Fibroblast of pulmonary artery (primary cell): ENCODE measurements around the gene MTUS2.

Experiments used
- DNase-seq: peaks from one replicate; pipeline ENCODE4 v3.0.0-alpha.2; 2010; ENCODE audit warnings: low read depth
- H3K4me3 ChIP-seq: replicated peaks from 2 replicates; pipeline ENCODE4 v1.5.1; 2011; ENCODE audit warnings: low read depth, mild to moderate bottlenecking, control low read depth, low read length, moderate library complexity
- TF ChIP-seq, protein P1 (sequence below): IDR thresholded peaks from 2 replicates; pipeline ENCODE4 v1.5.1; 2011; ENCODE audit warnings: mild to moderate bottlenecking, control low read depth, low read length, inconsistent platforms; ENCODE audit errors: missing control alignments

The MTUS2 gene

DNA sequence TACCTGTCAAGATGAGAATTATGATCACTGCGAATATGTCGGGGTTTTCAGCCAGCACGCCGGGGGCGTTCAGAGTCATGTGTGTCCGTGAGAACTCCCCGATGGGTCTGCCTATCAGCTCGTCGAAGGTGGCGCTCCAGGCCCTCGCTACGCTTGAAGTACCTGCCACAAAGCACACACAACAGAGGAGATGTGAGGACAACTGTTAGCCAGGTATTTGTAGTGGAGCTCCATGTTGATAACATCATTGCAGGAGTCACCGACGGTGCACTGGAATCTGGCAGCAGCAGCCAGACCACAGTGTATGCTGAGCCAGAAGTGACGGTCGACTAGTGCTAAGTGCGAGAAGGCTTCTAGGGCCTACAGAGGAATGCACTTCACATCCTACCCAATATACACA is 712.7 kb downstream of the MTUS2 start:
- H3K4me3 ChIP-seq = no peak overlapping the region
- DNase-seq = no peak
- TF ChIP-seq, protein P1, sequence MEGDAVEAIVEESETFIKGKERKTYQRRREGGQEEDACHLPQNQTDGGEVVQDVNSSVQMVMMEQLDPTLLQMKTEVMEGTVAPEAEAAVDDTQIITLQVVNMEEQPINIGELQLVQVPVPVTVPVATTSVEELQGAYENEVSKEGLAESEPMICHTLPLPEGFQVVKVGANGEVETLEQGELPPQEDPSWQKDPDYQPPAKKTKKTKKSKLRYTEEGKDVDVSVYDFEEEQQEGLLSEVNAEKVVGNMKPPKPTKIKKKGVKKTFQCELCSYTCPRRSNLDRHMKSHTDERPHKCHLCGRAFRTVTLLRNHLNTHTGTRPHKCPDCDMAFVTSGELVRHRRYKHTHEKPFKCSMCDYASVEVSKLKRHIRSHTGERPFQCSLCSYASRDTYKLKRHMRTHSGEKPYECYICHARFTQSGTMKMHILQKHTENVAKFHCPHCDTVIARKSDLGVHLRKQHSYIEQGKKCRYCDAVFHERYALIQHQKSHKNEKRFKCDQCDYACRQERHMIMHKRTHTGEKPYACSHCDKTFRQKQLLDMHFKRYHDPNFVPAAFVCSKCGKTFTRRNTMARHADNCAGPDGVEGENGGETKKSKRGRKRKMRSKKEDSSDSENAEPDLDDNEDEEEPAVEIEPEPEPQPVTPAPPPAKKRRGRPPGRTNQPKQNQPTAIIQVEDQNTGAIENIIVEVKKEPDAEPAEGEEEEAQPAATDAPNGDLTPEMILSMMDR = no peak

DNA sequence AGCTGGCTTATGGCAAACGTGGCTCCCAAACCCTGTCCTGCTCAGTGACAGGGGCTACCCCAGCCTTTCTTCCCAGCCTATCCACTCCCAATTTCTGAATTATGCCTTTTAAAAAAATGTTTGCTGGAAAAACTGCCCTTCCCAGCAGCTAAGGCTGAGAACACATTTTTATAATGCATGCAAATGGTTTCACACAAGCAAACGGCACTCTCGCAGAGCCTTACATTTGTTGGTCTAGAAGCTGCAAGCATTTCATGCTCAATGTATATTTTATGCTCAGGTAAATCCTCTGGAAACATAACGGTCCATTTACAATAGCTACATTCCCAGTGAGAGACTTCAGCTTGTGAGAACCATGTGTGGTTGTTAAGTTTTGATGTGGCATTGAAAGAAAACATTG is 713.9 kb downstream of the MTUS2 start:
- no peak overlapping the region for H3K4me3 ChIP-seq
- DNase-seq = no peak
- TF ChIP-seq, protein P1 = no peak

DNA sequence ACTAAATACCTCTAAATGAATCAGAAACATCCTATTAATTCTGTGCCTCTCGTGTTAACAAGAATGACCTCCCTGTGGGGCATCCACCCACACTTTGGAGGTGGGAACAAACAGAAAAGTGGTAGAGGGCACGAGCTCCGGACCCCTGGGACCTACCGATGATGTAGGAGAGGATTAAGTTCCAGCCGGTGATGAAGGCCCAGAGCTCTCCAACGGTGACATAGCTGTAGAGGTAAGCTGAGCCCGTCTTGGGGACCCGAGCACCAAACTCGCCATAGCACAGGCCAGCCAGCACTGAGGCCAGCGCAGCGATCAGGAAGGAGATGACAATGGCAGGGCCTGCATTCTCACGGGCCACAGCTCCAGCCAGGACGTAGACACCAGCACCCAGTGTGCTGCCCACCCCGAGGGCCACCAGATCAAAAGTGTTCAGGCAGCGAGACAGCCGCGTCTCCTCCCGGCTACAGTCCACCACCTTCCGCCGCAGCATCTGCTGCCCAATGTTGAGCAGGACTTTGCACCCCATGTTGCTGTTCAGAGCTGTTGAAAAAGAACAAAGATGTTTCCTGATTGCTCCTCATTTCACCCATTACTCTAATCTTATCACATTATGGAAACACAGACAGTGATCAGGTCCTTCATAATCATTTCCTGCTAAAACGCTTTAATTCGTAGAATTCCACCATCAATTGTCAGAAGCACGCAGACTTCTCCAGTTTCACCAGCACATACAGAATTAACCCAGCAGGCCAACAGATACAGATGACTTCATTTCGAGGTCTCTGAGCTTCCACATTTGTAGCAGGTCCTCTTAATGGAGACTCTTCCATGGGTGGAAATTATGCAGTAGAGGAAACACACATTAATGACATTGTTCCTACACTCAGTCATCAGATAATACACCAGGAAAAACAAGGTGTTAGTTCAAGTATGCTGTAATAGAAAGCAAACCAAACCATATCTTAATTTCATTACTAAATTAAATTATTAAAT is 715.8 kb downstream of the MTUS2 start:
- TF ChIP-seq, protein P1 = no peak
- DNase-seq = no peak
- H3K4me3 ChIP-seq = no peak overlapping the region

DNA sequence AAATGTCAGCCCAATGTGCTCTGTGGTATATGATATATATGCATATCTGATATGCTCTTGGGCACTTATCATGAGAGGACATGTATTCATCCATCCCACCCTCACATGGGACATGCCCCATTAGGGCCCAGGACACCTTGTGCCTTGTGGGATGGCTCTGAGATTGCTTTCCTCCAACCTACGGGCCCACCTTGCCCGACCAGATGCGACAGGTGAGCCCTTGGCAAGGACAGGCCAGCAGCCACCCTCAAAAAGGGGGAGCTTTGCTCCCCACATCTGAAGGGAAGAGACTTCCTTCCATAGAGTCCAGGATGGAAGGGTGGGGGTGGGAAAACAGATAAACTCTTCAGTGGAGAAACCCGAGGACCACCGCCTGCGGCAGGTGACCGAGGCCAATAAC is 716.7 kb downstream of the MTUS2 start:
- TF ChIP-seq, protein P1 = no peak
- H3K4me3 ChIP-seq = no peak overlapping the region
- no peak for DNase-seq

DNA sequence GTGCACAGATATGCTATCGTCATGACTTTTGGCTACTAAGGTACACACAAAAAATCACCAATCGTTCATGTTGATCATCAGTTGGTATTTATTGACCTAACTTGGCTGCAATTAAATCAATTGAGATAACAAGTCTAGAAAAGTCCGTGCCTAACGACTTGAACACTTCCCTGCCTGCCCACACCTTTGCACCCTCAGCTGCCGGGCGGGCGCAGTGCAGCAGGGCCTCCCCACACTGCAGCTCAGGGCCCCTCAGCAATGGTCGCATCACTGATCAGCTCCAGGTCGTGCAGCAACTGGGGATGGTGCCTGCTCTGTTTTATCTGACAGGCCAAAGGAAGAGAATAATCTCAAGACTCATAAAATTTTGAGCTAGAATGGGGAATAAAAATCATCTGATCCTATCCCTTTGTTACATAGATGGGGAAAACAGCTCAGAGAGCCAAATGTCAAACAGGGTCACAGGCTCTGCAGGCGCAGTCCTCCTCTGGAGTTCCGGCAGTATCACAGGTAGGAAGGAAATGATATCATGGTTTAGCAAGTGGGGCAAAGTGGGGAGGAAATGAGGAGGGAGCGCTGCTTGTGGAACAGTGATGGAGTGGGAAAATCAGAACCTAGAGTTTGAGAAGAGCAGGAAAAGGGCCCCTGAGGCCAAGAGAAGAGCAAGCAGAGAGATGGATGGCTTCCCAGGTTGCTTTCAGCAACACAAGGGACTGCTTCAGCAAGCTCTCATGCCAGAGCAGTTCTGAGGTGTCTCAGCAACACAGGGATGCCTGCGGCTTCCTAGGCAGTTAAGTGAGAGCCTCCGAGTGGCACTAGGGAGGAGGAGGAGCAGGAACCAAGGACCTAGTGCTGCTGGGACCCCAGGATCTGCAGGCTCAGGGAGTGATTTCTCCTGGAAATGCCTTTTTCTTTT is 717.9 kb downstream of the MTUS2 start:
- no peak overlapping the region for H3K4me3 ChIP-seq
- TF ChIP-seq, protein P1 = no peak
- no peak for DNase-seq

DNA sequence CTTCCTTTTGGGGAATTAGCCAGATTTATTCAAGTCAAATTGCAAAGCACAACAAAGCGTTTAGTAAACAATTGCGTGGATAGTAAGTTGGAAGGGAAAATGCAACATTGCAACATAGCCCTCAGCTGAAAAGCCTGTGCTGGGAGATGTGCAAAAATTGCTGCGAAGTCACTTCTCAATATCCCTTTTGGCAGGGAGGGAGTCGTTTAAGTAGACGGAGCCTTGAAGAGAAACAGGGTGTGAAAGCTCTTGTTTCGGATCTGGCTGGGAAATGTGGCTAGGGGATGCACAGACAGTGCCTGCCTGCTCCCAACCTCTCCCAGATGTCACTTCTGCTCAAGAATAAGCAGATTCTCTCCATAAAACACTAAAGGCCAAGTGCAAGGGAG is 718.5 kb downstream of the MTUS2 start:
- no peak overlapping the region for H3K4me3 ChIP-seq
- no peak for DNase-seq
- TF ChIP-seq, protein P1 = no peak
